HEK293 (cell line): Measurements from ENCODE around the gene CENPV.

Source experiments
- BCL11B ChIP-seq: fragments of 450-650 bp; formaldehyde crosslinking; IDR thresholded peaks from 2 replicates; pipeline ENCODE4 v1.5.1; 2016; ENCODE audit warnings: low read depth, missing biosample characterization, missing genetic modification characterization
- GFI1B ChIP-seq: fragments of 450-650 bp; formaldehyde crosslinking; IDR thresholded peaks from 2 replicates; pipeline ENCODE4 v1.5.1; 2016; ENCODE audit warnings: missing biosample characterization, missing genetic modification characterization
- HOXC10 ChIP-seq: sonication (generic); formaldehyde crosslinking; IDR thresholded peaks from 2 replicates; pipeline ENCODE4 v1.8.1; 2023; ENCODE audit warnings: mild to moderate bottlenecking, missing genetic modification reagents
- INSM2 ChIP-seq: fragments of 450-650 bp; formaldehyde crosslinking; IDR thresholded peaks from 2 replicates; pipeline ENCODE4 v1.5.1; 2016; ENCODE audit warnings: missing biosample characterization, missing genetic modification characterization
- KLF1 ChIP-seq: fragments of 450-650 bp; formaldehyde crosslinking; IDR thresholded peaks from 2 replicates; pipeline ENCODE4 v1.5.1; 2016; ENCODE audit warnings: missing biosample characterization, missing genetic modification characterization
- MYNN ChIP-seq: fragments of 450-650 bp; formaldehyde crosslinking; IDR thresholded peaks from 2 replicates; pipeline ENCODE4 v1.5.1; 2016; ENCODE audit warnings: missing biosample characterization, missing genetic modification characterization, borderline replicate concordance
- PRDM6 ChIP-seq: fragments of 450-650 bp; formaldehyde crosslinking; IDR thresholded peaks from 2 replicates; pipeline ENCODE4 v1.5.1; 2017; ENCODE audit warnings: missing biosample characterization, missing genetic modification characterization
- RBAK ChIP-seq: fragments of 450-650 bp; formaldehyde crosslinking; IDR thresholded peaks from 2 replicates; pipeline ENCODE4 v1.5.1; 2016; ENCODE audit warnings: missing biosample characterization, missing genetic modification characterization
- REPIN1 ChIP-seq: fragments of 450-650 bp; formaldehyde crosslinking; IDR thresholded peaks from 2 replicates; pipeline ENCODE4 v1.5.1; 2017; ENCODE audit warnings: missing biosample characterization, missing genetic modification characterization, low read depth
- TSHZ1 ChIP-seq: fragments of 450-650 bp; formaldehyde crosslinking; IDR thresholded peaks from 2 replicates; pipeline ENCODE4 v1.5.1; 2016; ENCODE audit warnings: missing biosample characterization, missing genetic modification characterization, borderline replicate concordance
- ZBTB21 ChIP-seq: fragments of 450-650 bp; formaldehyde crosslinking; IDR thresholded peaks from 2 replicates; pipeline ENCODE4 v1.5.1; 2017; ENCODE audit warnings: missing biosample characterization, missing genetic modification characterization
- ZBTB44 ChIP-seq: fragments of 450-650 bp; IDR thresholded peaks from 2 replicates; pipeline ENCODE4 v1.5.1; 2018; ENCODE audit warnings: missing biosample characterization, mild to moderate bottlenecking, missing genetic modification characterization
- ZNF114 ChIP-seq: fragments of 450-650 bp; formaldehyde crosslinking; IDR thresholded peaks from 2 replicates; pipeline ENCODE4 v1.5.0; 2017; ENCODE audit warnings: missing biosample characterization, missing genetic modification characterization
- ZNF155 ChIP-seq: fragments of 450-650 bp; formaldehyde crosslinking; IDR thresholded peaks from 2 replicates; pipeline ENCODE4 v1.5.1; 2016; ENCODE audit warnings: missing biosample characterization, missing genetic modification characterization
- ZNF157 ChIP-seq: fragments of 450-650 bp; formaldehyde crosslinking; IDR thresholded peaks from 2 replicates; pipeline ENCODE4 v1.5.1; 2016; ENCODE audit warnings: missing biosample characterization, missing genetic modification characterization
- ZNF19 ChIP-seq: fragments of 450-650 bp; formaldehyde crosslinking; IDR thresholded peaks from 2 replicates; pipeline ENCODE4; 2016; ENCODE audit warnings: missing biosample characterization, missing genetic modification characterization, low read depth
- ZNF223 ChIP-seq: fragments of 450-650 bp; formaldehyde crosslinking; IDR thresholded peaks from 2 replicates; pipeline ENCODE4 v1.5.1; 2016; ENCODE audit warnings: missing biosample characterization, missing genetic modification characterization
- ZNF302 ChIP-seq: fragments of 450-650 bp; formaldehyde crosslinking; IDR thresholded peaks from 2 replicates; pipeline ENCODE4 v1.5.1; 2016; ENCODE audit warnings: missing biosample characterization, missing genetic modification characterization, low read depth
- ZNF311 ChIP-seq: fragments of 450-650 bp; formaldehyde crosslinking; IDR thresholded peaks from 2 replicates; pipeline ENCODE4 v1.5.1; 2017; ENCODE audit warnings: missing biosample characterization, missing genetic modification characterization, borderline replicate concordance
- ZNF404 ChIP-seq: fragments of 450-650 bp; formaldehyde crosslinking; IDR thresholded peaks from 2 replicates; pipeline ENCODE4 v1.5.1; 2017; ENCODE audit warnings: missing biosample characterization, missing genetic modification characterization
- ZNF501 ChIP-seq: fragments of 450-650 bp; formaldehyde crosslinking; IDR thresholded peaks from 2 replicates; pipeline ENCODE4 v1.5.1; 2016; ENCODE audit warnings: missing biosample characterization, missing genetic modification characterization
- ZNF510 ChIP-seq: fragments of 450-650 bp; formaldehyde crosslinking; IDR thresholded peaks from 2 replicates; pipeline ENCODE4 v1.5.1; 2018; ENCODE audit warnings: mild to moderate bottlenecking, missing genetic modification characterization, missing biosample characterization; ENCODE audit not compliant: insufficient replicate concordance
- ZNF514 ChIP-seq: fragments of 450-650 bp; formaldehyde crosslinking; IDR thresholded peaks from 2 replicates; pipeline ENCODE4 v1.5.1; 2016; ENCODE audit warnings: missing biosample characterization, missing genetic modification characterization
- ZNF529 ChIP-seq: fragments of 450-650 bp; formaldehyde crosslinking; IDR thresholded peaks from 2 replicates; pipeline ENCODE4 v1.5.1; 2017; ENCODE audit warnings: missing genetic modification characterization, missing biosample characterization; ENCODE audit not compliant: insufficient replicate concordance
- ZNF585B ChIP-seq: fragments of 450-650 bp; formaldehyde crosslinking; IDR thresholded peaks from 2 replicates; pipeline ENCODE4 v1.5.1; 2016; ENCODE audit warnings: missing biosample characterization, missing genetic modification characterization
- ZNF621 ChIP-seq: fragments of 450-650 bp; formaldehyde crosslinking; IDR thresholded peaks from 2 replicates; pipeline ENCODE4 v1.5.1; 2017; ENCODE audit warnings: missing biosample characterization, missing genetic modification characterization
- ZNF626 ChIP-seq: fragments of 450-650 bp; sonication (Bioruptor Pico); formaldehyde crosslinking; IDR thresholded peaks from 2 replicates; pipeline ENCODE4 v1.5.1; 2018; ENCODE audit warnings: missing biosample characterization, missing genetic modification characterization, inconsistent platforms
- ZNF670 ChIP-seq: fragments of 450-650 bp; formaldehyde crosslinking; IDR thresholded peaks from 2 replicates; pipeline ENCODE4 v1.5.1; 2016; ENCODE audit warnings: missing biosample characterization, missing genetic modification characterization, low read depth
- ZNF692 ChIP-seq: fragments of 450-650 bp; formaldehyde crosslinking; IDR thresholded peaks from 2 replicates; pipeline ENCODE4 v1.5.1; 2016; ENCODE audit warnings: missing biosample characterization, missing genetic modification characterization
- ZNF747 ChIP-seq: fragments of 450-650 bp; formaldehyde crosslinking; IDR thresholded peaks from 2 replicates; pipeline ENCODE4 v1.5.1; 2016; ENCODE audit warnings: missing biosample characterization, missing genetic modification characterization
- ZNF830 ChIP-seq: fragments of 450-650 bp; IDR thresholded peaks from 2 replicates; pipeline ENCODE4 v1.5.0; 2018; ENCODE audit warnings: missing biosample characterization, missing genetic modification characterization, low read depth, mild to moderate bottlenecking, moderate library complexity

Gene CENPV

GRCh38 chr17:16380640-16381495 lies 27.6 kb upstream of the CENPV start, which contains the start of gene UBB (continued):
- peak; percentile 40; the same call in 1 of the 2 replicates for TF ChIP-seq BCL11B (tag by site-specific recombination)
- no peak for TF ChIP-seq ZNF670 (tag by site-specific recombination)
- no peak for TF ChIP-seq ZNF311 (tag by site-specific recombination)
- no peak for TF ChIP-seq ZNF302
- no peak for TF ChIP-seq ZNF514 (tag by site-specific recombination)
- TF ChIP-seq ZNF830 (tag by site-specific recombination), result no peak
- peak; percentile 93 for TF ChIP-seq KLF1 (tag by site-specific recombination)
- no peak for TF ChIP-seq GFI1B (tag by site-specific recombination)
- no peak for TF ChIP-seq ZNF157 (tag by site-specific recombination)
- TF ChIP-seq ZBTB44 (tag by site-specific recombination), result peak; percentile 86; the same call in 1 of the 2 replicates
- no peak for TF ChIP-seq ZNF529 (tag by site-specific recombination)
- TF ChIP-seq ZNF223 (tag by site-specific recombination), result peak; percentile 44; the same call in 1 of the 2 replicates
- TF ChIP-seq REPIN1 (tag by site-specific recombination), result peak; percentile 75; the same call in 1 of the 2 replicates
- TF ChIP-seq ZNF501 (tag by site-specific recombination), result peak; percentile 93
- peak; percentile 91 for TF ChIP-seq INSM2
- TF ChIP-seq ZNF692 (tag by site-specific recombination), result peak; percentile 83
- no peak for TF ChIP-seq ZNF510
- no peak for TF ChIP-seq ZNF585B (tag by site-specific recombination)
- no peak for TF ChIP-seq ZNF621 (tag by site-specific recombination)
- no peak for TF ChIP-seq RBAK
- TF ChIP-seq ZNF114 (tag by site-specific recombination), result no peak
- peak; percentile 86 for TF ChIP-seq TSHZ1 (tag by site-specific recombination)
- no peak for TF ChIP-seq MYNN (tag by site-specific recombination)
- TF ChIP-seq PRDM6 (tag by site-specific recombination), result no peak
- no peak for TF ChIP-seq HOXC10 (CRISPR knock-in tag)
- no peak for TF ChIP-seq ZNF155
- TF ChIP-seq ZNF19, result no peak
- no peak for TF ChIP-seq ZNF626
- TF ChIP-seq ZNF747 (tag by site-specific recombination), result no peak
- no peak for TF ChIP-seq ZNF404
- TF ChIP-seq ZBTB21 (tag by site-specific recombination), result peak; percentile 89
